HEK293T (cell line): ENCODE measurements around the gene SLC25A14.

Experiments
- BHLHE40 ChIP-seq: fragments of 450-650 bp; IDR thresholded peaks from 2 replicates; pipeline ENCODE4 v1.6.1; 2016; ENCODE audit warnings: mild to moderate bottlenecking, moderate library complexity, borderline replicate concordance
- CTBP1 ChIP-seq: fragments of 450-650 bp; IDR thresholded peaks from 2 replicates; pipeline ENCODE4 v1.6.1; 2016; ENCODE audit warnings: borderline replicate concordance
- ELF4 ChIP-seq: fragments of 450-650 bp; IDR thresholded peaks from 2 replicates; pipeline ENCODE4 v1.6.1; 2017; ENCODE audit warnings: antibody characterized with exemption

- TF ChIP-seq ELF4 (no peak), BHLHE40 (no peak), CTBP1 (no peak)
Observed at GRCh38 chrX:130340271-130340670, 552 bp downstream of the SLC25A14 start.
